Right atrium auricular region (tissue), 2 donors: Measurements from ENCODE around the gene FHIT. TPM values are rescaled to one million over a fixed set of nuclear protein-coding genes. Genes with fewer than 3 reads are reported as not detected.

Experiments used
- DNase-seq: peaks from one replicate; pipeline ENCODE4 v3.0.0-alpha.2; 2019; ENCODE audit warnings: low spot score
- H3K27ac ChIP-seq, 2 donors: fragments of 200-600 bp; sonication (generic); 1 replicate in 1 of 2; 2 replicates in 1 of 2; pipeline ENCODE4 v1.5.1; 2016 to 2019
- H3K27me3 ChIP-seq, 2 donors: fragments of 200-600 bp; sonication (generic); one replicate each; pipeline versions ENCODE4 v1.5.1 to v1.6.0; 2017 to 2019
- H3K36me3 ChIP-seq: fragments of 200-600 bp; sonication (generic); one replicate; pipeline ENCODE4 v1.5.1; 2016
- H3K4me1 ChIP-seq, 2 donors: fragments of 200-600 bp; sonication (generic); one replicate each; pipeline versions ENCODE4 v1.5.1 to v1.6.0; 2017 to 2019
- H3K4me3 ChIP-seq, 2 donors: fragments of 200-600 bp; sonication (generic); 1 replicate in 1 of 2; 2 replicates in 1 of 2; pipeline ENCODE4 v1.5.1; 2017 to 2019; ENCODE audit warnings: mild to moderate bottlenecking in 1 of 2, moderate library complexity in 1 of 2
- H3K9me3 ChIP-seq, 2 donors: fragments of 200-600 bp; sonication (generic); one replicate each; pipeline ENCODE4 v1.5.1; 2019
- total RNA-seq, 2 donors: library from RNA; depleted of rRNA; stranded (reverse); fragments of >200 nt; gene quantifications; one replicate each; pipeline ENCODE4 v1.1.0, GENCODE V29; 2016
- TF ChIP-seq, protein P1 (sequence below), 2 donors: fragments of 200-600 bp; sonication (generic); IDR thresholded peaks; one replicate each; pipeline ENCODE4 v1.5.1; 2019; ENCODE audit warnings: antibody characterized with exemption in 2 of 2

The FHIT gene
- total RNA-seq, 2 donors from 2014 or later = 10.4 to 11.0 TPM

- H3K27me3 ChIP-seq = no peaks in the 10 kb centered on the region
- H3K36me3 ChIP-seq = no peaks in the 10 kb centered on the region
- no peaks in the 10 kb centered on the region for H3K4me1 ChIP-seq
- H3K27ac ChIP-seq = no peak overlapping the region
- no peak overlapping the region for H3K4me3 ChIP-seq
- TF ChIP-seq, protein P1, sequence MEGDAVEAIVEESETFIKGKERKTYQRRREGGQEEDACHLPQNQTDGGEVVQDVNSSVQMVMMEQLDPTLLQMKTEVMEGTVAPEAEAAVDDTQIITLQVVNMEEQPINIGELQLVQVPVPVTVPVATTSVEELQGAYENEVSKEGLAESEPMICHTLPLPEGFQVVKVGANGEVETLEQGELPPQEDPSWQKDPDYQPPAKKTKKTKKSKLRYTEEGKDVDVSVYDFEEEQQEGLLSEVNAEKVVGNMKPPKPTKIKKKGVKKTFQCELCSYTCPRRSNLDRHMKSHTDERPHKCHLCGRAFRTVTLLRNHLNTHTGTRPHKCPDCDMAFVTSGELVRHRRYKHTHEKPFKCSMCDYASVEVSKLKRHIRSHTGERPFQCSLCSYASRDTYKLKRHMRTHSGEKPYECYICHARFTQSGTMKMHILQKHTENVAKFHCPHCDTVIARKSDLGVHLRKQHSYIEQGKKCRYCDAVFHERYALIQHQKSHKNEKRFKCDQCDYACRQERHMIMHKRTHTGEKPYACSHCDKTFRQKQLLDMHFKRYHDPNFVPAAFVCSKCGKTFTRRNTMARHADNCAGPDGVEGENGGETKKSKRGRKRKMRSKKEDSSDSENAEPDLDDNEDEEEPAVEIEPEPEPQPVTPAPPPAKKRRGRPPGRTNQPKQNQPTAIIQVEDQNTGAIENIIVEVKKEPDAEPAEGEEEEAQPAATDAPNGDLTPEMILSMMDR (IDR thresholded peaks at IDR 0.05) = no peak
- no peak for DNase-seq
- H3K9me3 ChIP-seq = no peaks in the 10 kb centered on the region
Measured at GRCh38 chr3:60268123-60268522, 983.1 kb downstream of the FHIT start.

GRCh38 chr3:60266444-60266843, 984.8 kb downstream of the FHIT start:
- Histone ChIP-seq H3K9me3 (no peaks in the 10 kb centered on the region), H3K4me1 (no peaks in the 10 kb centered on the region), H3K27me3 (no peaks in the 10 kb centered on the region), H3K36me3 (no peaks in the 10 kb centered on the region), H3K4me3 (no peak overlapping the region), H3K27ac (no peak overlapping the region)
- TF ChIP-seq, protein P1 (IDR thresholded peaks at IDR 0.05) = no peak
- DNase-seq = no peak

DNA sequence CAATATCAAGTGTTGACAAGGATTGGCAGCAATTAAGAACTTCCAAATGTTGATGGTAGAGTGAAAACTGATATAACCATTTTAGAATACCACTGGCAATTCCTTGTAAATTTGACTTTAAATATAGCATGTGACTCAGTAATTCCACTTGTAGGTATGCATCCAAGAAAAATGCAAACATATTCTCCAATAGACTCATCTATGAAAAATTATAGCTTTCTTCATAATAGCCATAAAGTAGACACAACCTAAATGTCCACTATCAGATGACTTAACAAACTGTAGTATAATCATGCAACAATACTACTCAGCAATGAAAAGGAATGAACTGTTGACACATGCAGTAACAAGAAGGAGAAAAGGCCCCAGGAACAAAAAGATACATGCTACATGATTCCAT, 988.1 kb downstream of the FHIT start:
- Histone ChIP-seq H3K4me1 (no peaks in the 10 kb centered on the region), H3K27ac (no peak overlapping the region), H3K4me3 (no peak overlapping the region), H3K27me3 (no peaks in the 10 kb centered on the region), H3K9me3 (no peaks in the 10 kb centered on the region), H3K36me3 (no peaks in the 10 kb centered on the region)
- DNase-seq = no peak
- TF ChIP-seq, protein P1 (IDR thresholded peaks at IDR 0.05) = no peak

DNA sequence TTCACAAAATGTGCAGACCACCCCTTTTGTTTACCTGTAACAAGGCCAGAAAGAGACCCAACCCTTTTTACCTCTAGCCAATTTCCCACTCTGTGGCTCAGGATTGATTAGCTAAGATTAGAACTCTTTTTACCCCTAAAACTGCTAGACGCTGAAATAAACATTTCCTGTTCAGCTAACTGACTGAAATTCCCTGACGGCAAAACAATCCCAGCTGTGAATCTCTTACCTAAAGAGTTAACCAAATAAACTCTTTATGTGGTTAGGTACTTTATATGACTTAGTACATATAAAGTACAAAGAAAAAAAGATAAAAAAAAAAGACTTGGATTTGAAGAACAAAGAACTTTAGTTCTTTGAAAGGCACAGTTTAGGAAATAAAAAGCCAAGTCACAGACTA, 988.7 kb downstream of the FHIT start:
- H3K4me3 ChIP-seq = no peak overlapping the region
- no peak for DNase-seq
- no peaks in the 10 kb centered on the region for H3K36me3 ChIP-seq
- no peaks in the 10 kb centered on the region for H3K4me1 ChIP-seq
- no peak overlapping the region for H3K27ac ChIP-seq
- TF ChIP-seq, protein P1 (IDR thresholded peaks at IDR 0.05) = no peak
- no peaks in the 10 kb centered on the region for H3K27me3 ChIP-seq
- H3K9me3 ChIP-seq = no peaks in the 10 kb centered on the region

- Histone ChIP-seq H3K4me1 (no peaks in the 10 kb centered on the region), H3K36me3 (no peaks in the 10 kb centered on the region), H3K9me3 (no peaks in the 10 kb centered on the region), H3K27me3 (no peaks in the 10 kb centered on the region), H3K4me3 (no peak overlapping the region), H3K27ac (no peak overlapping the region)
- no peak for DNase-seq
- TF ChIP-seq, protein P1 (IDR thresholded peaks at IDR 0.05) = no peak
Measured at GRCh38 chr3:60260546-60260945, 990.7 kb downstream of the FHIT start.

DNA sequence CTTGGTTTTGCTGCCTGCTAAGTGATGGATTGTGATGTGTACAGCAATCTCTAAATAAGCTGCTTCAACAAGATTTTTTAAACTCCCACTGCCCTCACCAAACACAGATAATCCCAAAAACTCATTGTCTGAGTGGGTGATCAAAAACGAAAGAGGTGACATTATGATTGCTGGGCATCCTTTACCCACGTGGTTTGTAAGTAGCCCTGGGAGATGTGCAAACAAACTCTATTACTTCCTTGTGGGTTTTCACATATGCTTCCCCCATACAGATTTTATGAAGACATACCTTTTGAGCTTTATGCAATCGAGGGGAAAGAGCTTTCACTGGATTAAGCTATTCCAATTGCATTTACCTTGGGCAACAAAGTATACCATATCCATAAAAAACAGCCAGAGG, 1000.4 kb downstream of the FHIT start:
- H3K36me3 ChIP-seq = no peaks in the 10 kb centered on the region
- H3K4me1 ChIP-seq = no peaks in the 10 kb centered on the region
- no peaks in the 10 kb centered on the region for H3K27me3 ChIP-seq
- no peak overlapping the region for H3K4me3 ChIP-seq
- DNase-seq = no peak
- no peaks in the 10 kb centered on the region for H3K9me3 ChIP-seq
- no peak overlapping the region for H3K27ac ChIP-seq
- TF ChIP-seq, protein P1 (IDR thresholded peaks at IDR 0.05) = no peak
